ENCODE measurements around the gene ULK4.

Gene ULK4

GRCh38 chr3:41276191-41276590 is 685.7 kb downstream of the ULK4 start:
- Histone ChIP-seq H3K79me2 (ENCODE audit: insufficient read depth, low read length) (no peaks in the 10 kb centered on the region), H3K9me2 (replicated peaks; ENCODE audit: low read depth, low read length) (no peaks in the 10 kb centered on the region), H3F3A (ENCODE audit: low read depth) (no peaks in the 10 kb centered on the region), H4K20me1 (ENCODE audit: insufficient read depth, low read length, poor library complexity, severe bottlenecking) (no peaks in the 10 kb centered on the region), H3K27me3 (ENCODE audit: insufficient read depth, low read length, poor library complexity, severe bottlenecking) (no peaks in the 10 kb centered on the region), H3K4me1 (ENCODE audit: insufficient read depth, low read length, poor library complexity, severe bottlenecking) (no peaks in the 10 kb centered on the region), H3K36me3 (ENCODE audit: insufficient read depth, low read length) (no peaks in the 10 kb centered on the region; the same call in 1 of the 2 replicates), H2AFZ (ENCODE audit: low read length) (no peak overlapping the region), H3K9ac (ENCODE audit: low read depth, low read length, poor library complexity, severe bottlenecking) (no peak overlapping the region), H3K9me3 (ENCODE audit: insufficient read depth, low read depth, low read length) (peaks cover 3% of the 10 kb centered on the region; the same call in 1 of the 2 replicates), H3K4me2 (ENCODE audit: low read depth, low read length, poor library complexity, severe bottlenecking) (no peak overlapping the region), H3K4me3 (ENCODE audit: low read length, poor library complexity, severe bottlenecking) (no peak overlapping the region)
- TF ChIP-seq CTCF (conservative IDR thresholded peaks at IDR 0.05; ENCODE audit: low read length) = no peak
- no peak for TF ChIP-seq EZH2phosphoT487 (IDR thresholded peaks at IDR 0.05; ENCODE audit: borderline replicate concordance)

GRCh38 chr3:41274944-41275668 is 686.8 kb downstream of the ULK4 start:
- Histone ChIP-seq H3K27me3 (ENCODE audit: insufficient read depth, low read length, poor library complexity, severe bottlenecking) (no peaks in the 10 kb centered on the region), H2AFZ (ENCODE audit: low read length) (no peak overlapping the region), H3K9ac (ENCODE audit: low read depth, low read length, poor library complexity, severe bottlenecking) (no peak overlapping the region), H3K36me3 (ENCODE audit: insufficient read depth, low read length) (no peaks in the 10 kb centered on the region; the same call in 1 of the 2 replicates), H3F3A (ENCODE audit: low read depth) (no peaks in the 10 kb centered on the region), H3K4me3 (ENCODE audit: low read length, poor library complexity, severe bottlenecking) (no peak overlapping the region), H4K20me1 (ENCODE audit: insufficient read depth, low read length, poor library complexity, severe bottlenecking) (no peaks in the 10 kb centered on the region), H3K9me2 (replicated peaks; ENCODE audit: low read depth, low read length) (no peaks in the 10 kb centered on the region), H3K4me1 (ENCODE audit: insufficient read depth, low read length, poor library complexity, severe bottlenecking) (no peaks in the 10 kb centered on the region), H3K79me2 (ENCODE audit: insufficient read depth, low read length) (no peaks in the 10 kb centered on the region), H3K4me2 (ENCODE audit: low read depth, low read length, poor library complexity, severe bottlenecking) (no peak overlapping the region), H3K9me3 (ENCODE audit: insufficient read depth, low read depth, low read length) (peaks cover 3% of the 10 kb centered on the region; the same call in 1 of the 2 replicates)
- TF ChIP-seq EZH2phosphoT487 (IDR thresholded peaks at IDR 0.05; ENCODE audit: borderline replicate concordance) = no peak
- TF ChIP-seq CTCF (conservative IDR thresholded peaks at IDR 0.05; ENCODE audit: low read length) = no peak

- H4K20me1 ChIP-seq (ENCODE audit: insufficient read depth, low read length, poor library complexity, severe bottlenecking) = no peaks in the 10 kb centered on the region
- H3K4me2 ChIP-seq (ENCODE audit: low read depth, low read length, poor library complexity, severe bottlenecking) = no peak overlapping the region
Measured at GRCh38 chr3:41272667-41273066, 689.2 kb downstream of the ULK4 start.

More at GRCh38 chr3:41272667-41273066, 689.2 kb downstream of the ULK4 start:
- Histone ChIP-seq H3K9ac (ENCODE audit: low read depth, low read length, poor library complexity, severe bottlenecking) (no peak overlapping the region), H3K9me3 (ENCODE audit: insufficient read depth, low read depth, low read length) (peaks cover 3% of the 10 kb centered on the region; the same call in 1 of the 2 replicates), H3K4me1 (ENCODE audit: insufficient read depth, low read length, poor library complexity, severe bottlenecking) (no peaks in the 10 kb centered on the region), H2AFZ (ENCODE audit: low read length) (no peak overlapping the region), H3F3A (ENCODE audit: low read depth) (no peaks in the 10 kb centered on the region), H3K27me3 (ENCODE audit: insufficient read depth, low read length, poor library complexity, severe bottlenecking) (no peaks in the 10 kb centered on the region), H3K4me3 (ENCODE audit: low read length, poor library complexity, severe bottlenecking) (no peak overlapping the region), H3K79me2 (ENCODE audit: insufficient read depth, low read length) (no peaks in the 10 kb centered on the region), H3K9me2 (replicated peaks; ENCODE audit: low read depth, low read length) (no peaks in the 10 kb centered on the region), H3K36me3 (ENCODE audit: insufficient read depth, low read length) (no peaks in the 10 kb centered on the region; the same call in 1 of the 2 replicates)
- TF ChIP-seq CTCF (conservative IDR thresholded peaks at IDR 0.05; ENCODE audit: low read length) (no peak), EZH2phosphoT487 (IDR thresholded peaks at IDR 0.05; ENCODE audit: borderline replicate concordance) (no peak)
